Left lung (tissue), 10 donors: ENCODE data around the gene HOXC4. TPM values are rescaled to one million over a fixed set of nuclear protein-coding genes. Genes with fewer than 3 reads are reported as not detected.

ENCODE experiments used
- ATAC-seq: fragments of 200-7000 bp; cut with Tn5 transposase; one replicate; pipeline ENCODE4 v1.9.1; 2020; ENCODE audit warnings: moderate library complexity
- DNase-seq, 4 donors: peaks; one replicate each; pipeline ENCODE4 v3.0.0-alpha.2; 2013 to 2020
- H3K27ac ChIP-seq, 2 donors: fragments of 200-600 bp; sonication (generic) in 1 of 2; one replicate each; pipeline versions ENCODE4 v1.5.0 to v1.8.0; 2020 to 2021
- H3K27me3 ChIP-seq, 2 donors: fragments of 200-600 bp; sonication (generic) in 1 of 2; one replicate each; pipeline versions ENCODE4 v1.5.0 to v1.8.0; 2020 to 2021
- H3K36me3 ChIP-seq, 2 donors: fragments of 200-600 bp; sonication (generic) in 1 of 2; one replicate each; pipeline versions ENCODE4 v1.5.0 to v1.8.0; 2020 to 2021
- H3K4me1 ChIP-seq, 2 donors: fragments of 200-600 bp; one replicate each; pipeline ENCODE4 v1.8.0; 2021
- H3K4me3 ChIP-seq, 2 donors: fragments of 200-600 bp; sonication (generic) in 1 of 2; one replicate each; pipeline versions ENCODE4 v1.5.0 to v1.8.0; 2020 to 2021; ENCODE audit warnings: mild to moderate bottlenecking in 1 of 2
- H3K9me3 ChIP-seq, 2 donors: fragments of 200-600 bp; sonication (generic) in 1 of 2; one replicate each; pipeline versions ENCODE4 v1.5.0 to v1.8.0; 2020 to 2021
- CTCF ChIP-seq, 2 donors: fragments of 200-600 bp; sonication (generic) in 1 of 2; IDR thresholded peaks; one replicate each; pipeline versions ENCODE4 v1.5.0 to v1.8.0; 2021; ENCODE audit warnings: antibody characterized with exemption in 2 of 2
- intact Hi-C, 2 donors: fragments of 100-400 bp; cut with DNase I; formaldehyde crosslinking; loops; one replicate each; pipeline versions ENCODE4 v1.11.2 to v1.14.2; 2022
- polyA plus RNA-seq, 6 donors: library from polyadenylated mRNA; unstranded; fragments of 120-200 nt; gene quantifications; one replicate each; pipeline ENCODE4 v1.2.1, GENCODE V29; 2013; ENCODE audit not compliant: insufficient read length in 6 of 6
- total RNA-seq, 2 donors: library from RNA; stranded (reverse); fragmentation: NEBNext Ultra II Directional; extraction: Animal tissue kit (Norgen Biotek cat#: 25700); gene quantifications; one replicate each; pipeline ENCODE4 v1.2.1, GENCODE V29; 2021
- donor health status: DM: no; HTN: yes; CAD: no.
- donor health status: DM: no; HTN: no; CAD: no.

Gene HOXC4
- total and polyA plus RNA-seq, 8 donors = 0.68 to 5.2 (median 4.2) TPM

DNA sequence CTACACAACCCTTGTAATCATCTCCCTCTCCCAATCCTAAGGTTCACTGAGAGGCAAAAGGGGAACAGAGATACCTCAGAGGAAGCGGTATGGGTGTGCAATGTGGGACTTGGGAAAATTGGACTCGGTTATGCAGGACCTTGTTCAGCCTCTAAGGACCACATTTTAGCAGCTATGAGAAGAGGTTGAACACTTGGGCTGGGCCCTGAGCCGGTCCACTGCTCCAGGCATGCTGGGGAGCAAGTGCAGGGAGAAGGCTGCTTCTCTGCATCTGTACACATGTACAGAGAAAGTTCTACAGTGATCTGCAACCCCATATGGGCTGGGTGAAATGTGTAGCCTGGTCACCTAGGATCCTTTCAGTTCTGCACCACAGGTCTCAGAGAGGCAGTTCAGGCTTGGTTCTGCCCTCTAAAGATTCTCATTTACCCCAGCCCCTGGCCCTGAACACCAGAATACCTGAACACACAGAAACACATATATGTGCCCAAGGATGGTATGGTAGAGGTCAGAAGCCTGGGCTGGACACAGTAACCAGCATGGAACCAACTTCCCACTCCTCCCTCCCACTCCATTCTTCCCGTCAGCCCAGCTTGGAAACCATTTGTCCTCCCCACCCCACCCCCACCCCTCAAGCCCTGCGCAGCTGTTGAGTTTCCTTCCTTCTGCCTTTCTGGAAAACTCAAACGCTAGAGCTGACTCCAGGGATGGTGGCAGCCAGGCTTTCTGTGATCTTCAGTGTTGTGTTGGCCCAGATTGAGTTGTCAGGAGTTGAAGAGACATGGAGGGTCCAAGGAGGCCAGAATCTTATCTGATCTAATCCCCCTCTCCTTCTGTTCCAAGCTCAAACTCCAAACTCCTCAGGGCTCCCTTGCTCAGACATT, 10.4 kb upstream of the HOXC4 start:
- H3K4me1 ChIP-seq = no peaks in the 10 kb centered on the region
- intact Hi-C loops = no loop called here
- H3K27ac ChIP-seq = no peak overlapping the region
- H3K4me3 ChIP-seq = no peak overlapping the region
- DNase-seq (peak in 1 of 4 donors; percentile 55), ATAC-seq (no peak)
- H3K9me3 ChIP-seq = no peaks in the 10 kb centered on the region
- no peak for TF ChIP-seq CTCF (IDR thresholded peaks at IDR 0.05)
- peaks cover 62 to 98% of the 10 kb centered on the region in 2 donors for H3K27me3 ChIP-seq
- H3K36me3 ChIP-seq = no peaks in the 10 kb centered on the region

DNA sequence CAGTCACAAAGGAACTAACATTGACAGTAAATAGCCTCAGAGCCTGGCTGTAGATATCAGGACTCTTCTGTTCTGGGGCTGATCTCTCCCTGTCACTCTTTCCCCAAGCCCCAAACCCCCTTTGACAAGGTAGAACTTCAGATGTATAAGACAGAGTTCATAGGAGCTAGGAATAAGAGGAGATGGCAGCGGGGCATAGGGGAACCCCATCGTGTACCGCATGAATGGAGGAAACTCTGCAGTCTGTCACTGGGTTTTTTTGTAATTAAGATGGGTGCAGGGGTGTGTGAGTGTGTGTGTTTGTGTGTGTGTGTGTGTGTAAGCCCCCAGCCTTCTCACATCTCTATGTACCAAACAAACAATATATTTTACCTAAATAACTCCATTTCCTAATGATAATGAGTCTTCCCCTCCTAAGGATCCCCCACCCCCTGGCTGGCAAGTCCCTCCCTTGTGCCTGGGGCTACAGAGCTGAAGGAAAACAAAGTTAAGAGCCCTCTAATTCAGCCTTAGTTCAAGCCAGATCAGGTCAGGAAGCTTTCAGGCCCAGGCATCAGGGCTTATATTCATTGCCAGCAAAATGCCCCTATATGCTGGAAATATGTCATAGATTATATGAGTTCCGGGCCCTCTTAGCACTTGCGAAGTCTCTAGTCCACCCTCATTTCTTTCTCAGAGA, 9.1 kb upstream of the HOXC4 start:
- H3K4me1 ChIP-seq = no peaks in the 10 kb centered on the region
- peaks cover 65 to 98% of the 10 kb centered on the region in 2 donors for H3K27me3 ChIP-seq
- no peak overlapping the region for H3K27ac ChIP-seq
- intact Hi-C loops = no loop called here
- DNase-seq = no peak
- TF ChIP-seq CTCF (IDR thresholded peaks at IDR 0.05) = no peak
- no peak overlapping the region for H3K4me3 ChIP-seq
- no peaks in the 10 kb centered on the region for H3K9me3 ChIP-seq
- no peaks in the 10 kb centered on the region for H3K36me3 ChIP-seq
- no peak for ATAC-seq

GRCh38 chr12:54045401-54045800, 8.2 kb upstream of the HOXC4 start:
- no peak for TF ChIP-seq CTCF (IDR thresholded peaks at IDR 0.05)
- Histone ChIP-seq H3K4me3 (no peak overlapping the region), H3K27me3 (peaks cover 65 to 98% of the 10 kb centered on the region in 2 donors), H3K4me1 (no peaks in the 10 kb centered on the region), H3K36me3 (no peaks in the 10 kb centered on the region), H3K9me3 (no peaks in the 10 kb centered on the region), H3K27ac (no peak overlapping the region)
- intact Hi-C loops = no loop called here
- no peak for DNase-seq
- no peak for ATAC-seq

GRCh38 chr12:54045868-54046521, 7.6 kb upstream of the HOXC4 start:
- no peak for DNase-seq
- H3K27ac ChIP-seq = no peak overlapping the region
- H3K4me1 ChIP-seq = no peaks in the 10 kb centered on the region
- no peaks in the 10 kb centered on the region for H3K9me3 ChIP-seq
- peaks cover 60 to 98% of the 10 kb centered on the region in 2 donors for H3K27me3 ChIP-seq
- no peaks in the 10 kb centered on the region for H3K36me3 ChIP-seq
- no peak for ATAC-seq
- no peak for TF ChIP-seq CTCF (IDR thresholded peaks at IDR 0.05)
- H3K4me3 ChIP-seq = no peak overlapping the region
- intact Hi-C loops = no loop called here

GRCh38 chr12:54046809-54047159, 6.9 kb upstream of the HOXC4 start:
- Histone ChIP-seq H3K4me1 (no peaks in the 10 kb centered on the region), H3K27ac (no peak overlapping the region), H3K27me3 (peaks cover 63 to 98% of the 10 kb centered on the region in 2 donors), H3K9me3 (no peaks in the 10 kb centered on the region), H3K36me3 (no peaks in the 10 kb centered on the region), H3K4me3 (no peak overlapping the region)
- no peak for ATAC-seq
- TF ChIP-seq CTCF (IDR thresholded peaks at IDR 0.05) = no peak
- peak in 1 of 4 donors; percentile 71 for DNase-seq
- intact Hi-C loops = no loop called here
